G401 (cell line): ENCODE data around the gene ZBTB22. TPM values are rescaled to one million over a fixed set of nuclear protein-coding genes. Genes with fewer than 3 reads are reported as not detected.

ENCODE experiments used
- DNase-seq: peaks from one replicate; pipeline ENCODE4 v3.0.0-alpha.2; 2015; ENCODE audit warnings: low spot score
- in situ Hi-C: cut with HindIII; loops from 2 replicates; pipeline ENCODE4 v1.10.0; 2016; ENCODE audit warnings: low sequenced_read_pairs, mixed read lengths
- total RNA-seq: library from RNA; depleted of rRNA; stranded (reverse); fragments of >200 nt; shearing (Covaris generic); gene quantifications from 2 replicates; pipeline ENCODE4 v1.2.3, GENCODE V29; 2014; rRNA removed

The ZBTB22 gene
- total RNA-seq, 1 experiment from 2014 or later = 17.1 TPM

GRCh38 chr6:33271468-33272274 is 45.9 kb downstream of the ZBTB22 start, which contains the start of the genes RPS18 and VPS52:
TSS of gene RPS18 (plus strand) at chr6:33272075. CDS start at chr6:33272120, 45 bp downstream.
TSS of gene VPS52 (minus strand) at chr6:33271876. CDS start at chr6:33271675, 201 bp downstream.
- in situ Hi-C loops = no loop called here
- peak; percentile 100 for DNase-seq

DNA sequence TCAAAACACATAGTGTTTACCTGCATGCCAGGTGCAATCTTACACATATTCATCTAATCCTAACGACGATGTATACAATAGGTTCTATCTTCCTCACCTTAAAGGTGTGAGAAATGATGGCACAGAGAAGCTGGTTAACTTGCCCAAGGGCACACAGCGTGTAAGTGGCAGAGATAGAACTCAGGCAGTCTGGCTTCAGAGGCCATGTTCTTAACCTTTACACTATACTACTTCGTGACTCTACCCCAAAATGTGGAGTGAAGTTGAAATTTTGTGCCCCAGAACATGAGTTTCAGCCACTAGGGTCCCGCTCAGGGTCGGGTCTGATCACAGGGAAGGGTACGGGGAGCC is 46.5 kb downstream of the ZBTB22 start:
- in situ Hi-C loops = no loop called here
- no peak for DNase-seq

Other genes with a start within 250 kb of the ZBTB22 start
- gene HLA-DPA1, start 244.1 kb downstream of the ZBTB22 start, total RNA-seq = not detected in 2 replicates
- gene HLA-DPB1, start 241.8 kb downstream of the ZBTB22 start, total RNA-seq = not detected in 2 replicates
- 7.0 and 10.4 TPM in 2 replicates for gene COL11A2, start 125.3 kb downstream of the ZBTB22 start, total RNA-seq
- 11.5 and 18.8 TPM in 2 replicates for gene RXRB, start 117.1 kb downstream of the ZBTB22 start, total RNA-seq
- 102 and 108 TPM in 2 replicates for gene SLC39A7, start 116.9 kb downstream of the ZBTB22 start, total RNA-seq
- 13.3 and 18.2 TPM in 2 replicates for gene HSD17B8, start 113.1 kb downstream of the ZBTB22 start, total RNA-seq
- gene RING1, start 109.2 kb downstream of the ZBTB22 start, total RNA-seq = 51.2 and 53.3 TPM in 2 replicates
- 11.3 and 27.1 TPM in 2 replicates for gene VPS52, start 45.9 kb downstream of the ZBTB22 start, total RNA-seq
- 3,510 and 5,097 TPM in 2 replicates for gene RPS18, start 45.7 kb downstream of the ZBTB22 start, total RNA-seq
- 0.61 and 1.9 TPM in 2 replicates for gene B3GALT4, start 40.6 kb downstream of the ZBTB22 start, total RNA-seq
- 91.6 and 107 TPM in 2 replicates for gene WDR46, start 28.5 kb downstream of the ZBTB22 start, total RNA-seq
- gene PFDN6, start 28.1 kb downstream of the ZBTB22 start, total RNA-seq = 131 and 154 TPM in 2 replicates
- gene RGL2, start 18.8 kb downstream of the ZBTB22 start, total RNA-seq = 58.4 and 62.4 TPM in 2 replicates
- 29.8 and 32.7 TPM in 2 replicates for gene TAPBP, start 3.7 kb downstream of the ZBTB22 start, total RNA-seq
- 49.3 and 66.2 TPM in 2 replicates for gene DAXX, start 5.2 kb upstream of the ZBTB22 start, total RNA-seq
- gene KIFC1, start 74.1 kb upstream of the ZBTB22 start, total RNA-seq = 98.5 and 123 TPM in 2 replicates
- gene PHF1, start 93.3 kb upstream of the ZBTB22 start, total RNA-seq = 26.0 and 38.0 TPM in 2 replicates
- gene CUTA, start 100.4 kb upstream of the ZBTB22 start, total RNA-seq = 304 and 376 TPM in 2 replicates
- gene SYNGAP1, start 102.3 kb upstream of the ZBTB22 start, total RNA-seq = 4.0 and 7.4 TPM in 2 replicates
- 20.0 and 25.1 TPM in 2 replicates for gene ZBTB9, start 136.8 kb upstream of the ZBTB22 start, total RNA-seq